Neural progenitor cell (in vitro differentiated cells): ENCODE measurements around the gene LGALS12.

ENCODE experiments used
- CTCF ChIP-seq: fragments of 200-600 bp; sonication (generic); IDR thresholded peaks from 2 replicates; pipeline ENCODE4 v1.5.1; 2017; ENCODE audit warnings: antibody characterized with exemption, mild to moderate bottlenecking
- EZH2phosphoT487 ChIP-seq: fragments of 200-600 bp; sonication (generic); IDR thresholded peaks from 2 replicates; pipeline ENCODE4 v1.6.1; 2017; ENCODE audit warnings: antibody characterized with exemption

GRCh38 chr11:63518548-63518947, 12.7 kb downstream of the LGALS12 start:
- TF ChIP-seq EZH2phosphoT487 (no peak), CTCF (no peak)
